ENCODE measurements around the gene FOXN3.

FOXN3 gene

GRCh38 chr14:89359477-89360222, 57.4 kb downstream of the FOXN3 start:
- DNase-seq: no peak

- DNase-seq: no peak
Measured at GRCh38 chr14:89357655-89358297, 59.3 kb downstream of the FOXN3 start.

- no peak for DNase-seq
Measured at GRCh38 chr14:89356927-89357326, 60.1 kb downstream of the FOXN3 start.

GRCh38 chr14:89356496-89356895, 60.5 kb downstream of the FOXN3 start:
- DNase-seq: no peak

- no peak for DNase-seq
Measured at GRCh38 chr14:89353766-89354113, 63.3 kb downstream of the FOXN3 start.

- DNase-seq: no peak
Measured at GRCh38 chr14:89352976-89353765, 63.9 kb downstream of the FOXN3 start.

GRCh38 chr14:89351516-89352404, 65.3 kb downstream of the FOXN3 start:
- DNase-seq: no peak

GRCh38 chr14:89351221-89351515, 65.9 kb downstream of the FOXN3 start:
- DNase-seq: no peak

GRCh38 chr14:89350152-89350551, 66.9 kb downstream of the FOXN3 start:
- no peak for DNase-seq

- no peak for DNase-seq
Measured at GRCh38 chr14:89349171-89350008, 67.6 kb downstream of the FOXN3 start.

GRCh38 chr14:89348722-89349121, 68.3 kb downstream of the FOXN3 start:
- no peak for DNase-seq

GRCh38 chr14:89347885-89348284, 69.1 kb downstream of the FOXN3 start:
- DNase-seq: no peak

GRCh38 chr14:89344920-89345254, 72.1 kb downstream of the FOXN3 start:
- no peak for DNase-seq

- no peak for DNase-seq
Measured at GRCh38 chr14:89343356-89343755, 73.7 kb downstream of the FOXN3 start.

GRCh38 chr14:89342049-89342448, 75.0 kb downstream of the FOXN3 start:
- no peak for DNase-seq

GRCh38 chr14:89340200-89341181, 76.5 kb downstream of the FOXN3 start:
- DNase-seq: no peak

- DNase-seq: no peak
Measured at GRCh38 chr14:89339579-89339978, 77.5 kb downstream of the FOXN3 start.

- no peak for DNase-seq
Measured at GRCh38 chr14:89339158-89339557, 77.9 kb downstream of the FOXN3 start.

GRCh38 chr14:89336338-89336737, 80.7 kb downstream of the FOXN3 start:
- no peak for DNase-seq

GRCh38 chr14:89332031-89332430, 85.0 kb downstream of the FOXN3 start:
- no peak for DNase-seq

GRCh38 chr14:89331398-89331797, 85.6 kb downstream of the FOXN3 start:
- no peak for DNase-seq
